KOPT-K1 (cell line): ENCODE data around the gene PCBP4.

Experiments
- H3K27ac ChIP-seq: fragments of 200-600 bp; sonication (generic); 2 replicates; pipeline ENCODE4 v1.5.1; 2016; ENCODE audit warnings: antibody characterized with exemption, mild to moderate bottlenecking, low read depth, low read length; ENCODE audit not compliant: poor library complexity, severe bottlenecking
- H3K36me3 ChIP-seq: fragments of 200-600 bp; sonication (generic); 2 replicates; pipeline ENCODE4 v1.5.1; 2017; ENCODE audit warnings: antibody characterized with exemption, mild to moderate bottlenecking, low read length, moderate library complexity; ENCODE audit not compliant: insufficient read depth
- H3K9me3 ChIP-seq: fragments of 200-600 bp; sonication (generic); 2 replicates; pipeline ENCODE4 v1.5.1; 2017; ENCODE audit warnings: antibody characterized with exemption, low read length, mild to moderate bottlenecking; ENCODE audit not compliant: insufficient read depth, poor library complexity, severe bottlenecking

Gene PCBP4

GRCh38 chr3:51957520-51958205 is 9.6 kb downstream of the PCBP4 start:
- Histone ChIP-seq H3K27ac (no peak overlapping the region), H3K9me3 (no peaks in the 10 kb centered on the region), H3K36me3 (no peaks in the 10 kb centered on the region)

GRCh38 chr3:51955893-51956770 is 11.1 kb downstream of the PCBP4 start:
- no peak overlapping the region for H3K27ac ChIP-seq
- H3K9me3 ChIP-seq = no peaks in the 10 kb centered on the region
- no peaks in the 10 kb centered on the region for H3K36me3 ChIP-seq

GRCh38 chr3:51955175-51955892 is 11.9 kb downstream of the PCBP4 start, which contains the start of gene GPR62:
Gene GPR62, plus strand, starts transcription at chr3:51955381. Its CDS starts 272 bp downstream, at chr3:51955653.
- Histone ChIP-seq H3K9me3 (no peaks in the 10 kb centered on the region), H3K27ac (no peak within 1 kb of the TSS), H3K36me3 (no peaks in the 10 kb centered on the region)

GRCh38 chr3:51954713-51955112 is 12.5 kb downstream of the PCBP4 start:
- Histone ChIP-seq H3K9me3 (no peaks in the 10 kb centered on the region), H3K27ac (no peak overlapping the region), H3K36me3 (no peaks in the 10 kb centered on the region)

GRCh38 chr3:51954105-51954504 is 13.1 kb downstream of the PCBP4 start:
- Histone ChIP-seq H3K27ac (no peak overlapping the region), H3K9me3 (no peaks in the 10 kb centered on the region), H3K36me3 (no peaks in the 10 kb centered on the region)

- H3K27ac ChIP-seq = no peak overlapping the region
- H3K36me3 ChIP-seq = no peaks in the 10 kb centered on the region
- H3K9me3 ChIP-seq = no peaks in the 10 kb centered on the region
These were observed 13.8 kb downstream of the PCBP4 start for GRCh38 chr3:51953445-51953844.

GRCh38 chr3:51950899-51951298 is 16.4 kb downstream of the PCBP4 start:
- 0 out of 2 replicates have a peak, but pooled peaks cover 2% of the 10 kb centered on the region for H3K36me3 ChIP-seq
- H3K9me3 ChIP-seq = no peaks in the 10 kb centered on the region

GRCh38 chr3:51949121-51949520 is 18.1 kb downstream of the PCBP4 start:
- Histone ChIP-seq H3K9me3 (no peaks in the 10 kb centered on the region), H3K36me3 (0 out of 2 replicates have a peak, but pooled peaks cover 5% of the 10 kb centered on the region), H3K27ac (no peak overlapping the region)

More at GRCh38 chr3:51950899-51951298, 16.4 kb downstream of the PCBP4 start:
- H3K27ac ChIP-seq = no peak overlapping the region

GRCh38 chr3:51948016-51948580 is 19.2 kb downstream of the PCBP4 start:
- Histone ChIP-seq H3K27ac (no peak overlapping the region), H3K36me3 (0 out of 2 replicates have a peak, but pooled peaks cover 5% of the 10 kb centered on the region), H3K9me3 (no peaks in the 10 kb centered on the region)

- no peak overlapping the region for H3K27ac ChIP-seq
- H3K9me3 ChIP-seq = no peaks in the 10 kb centered on the region
These were observed 19.9 kb downstream of the PCBP4 start for GRCh38 chr3:51947215-51947900.

GRCh38 chr3:51946796-51947195 is 20.5 kb downstream of the PCBP4 start:
- Histone ChIP-seq H3K27ac (no peak overlapping the region), H3K36me3 (0 out of 2 replicates have a peak, but pooled peaks cover 5% of the 10 kb centered on the region), H3K9me3 (no peaks in the 10 kb centered on the region)

More at GRCh38 chr3:51947215-51947900, 19.9 kb downstream of the PCBP4 start:
- H3K36me3 ChIP-seq = 0 out of 2 replicates have a peak, but pooled peaks cover 5% of the 10 kb centered on the region

GRCh38 chr3:51945926-51946705 is 21.1 kb downstream of the PCBP4 start:
- H3K36me3 ChIP-seq = 0 out of 2 replicates have a peak, but pooled peaks cover 5% of the 10 kb centered on the region
- H3K9me3 ChIP-seq = no peaks in the 10 kb centered on the region
- H3K27ac ChIP-seq = no peak overlapping the region

GRCh38 chr3:51945031-51945840 is 22.0 kb downstream of the PCBP4 start:
- peaks cover 8% of the 10 kb centered on the region; the same call in 1 of the 2 replicates for H3K36me3 ChIP-seq
- H3K27ac ChIP-seq = no peak overlapping the region
- H3K9me3 ChIP-seq = no peaks in the 10 kb centered on the region
